HCT116 (cell line): ENCODE measurements around the gene S100A10. TPM values are rescaled to one million over a fixed set of nuclear protein-coding genes. Genes with fewer than 3 reads are reported as not detected.
A peak's percentile ranks its signal among the peaks of the same experiment; 100 is the strongest.

Experiments used
- ATAC-seq: fragments of 200-7000 bp; cut with Tn5 transposase; 2 replicates; pipeline ENCODE4 v1.9.1; 2020; ENCODE audit warnings: mild to moderate bottlenecking, moderate library complexity
- BruUV-seq: library from RNA; stranded (reverse); fragments of 400-500 nt; replicated peaks from 2 replicates; lab custom pipeline; 2021; lab: Mats Ljungman, UMichigan
- CTCF ChIA-PET: fragments of 300-600 bp; sonication (Branson Sonifier 250); formaldehyde crosslinking; loops from one replicate; lab custom pipeline; 2021; ENCODE audit warnings: antibody characterized with exemption; lab: Charles Lee
- POLR2A ChIA-PET: fragments of 300-600, 350-600 bp; sonication (Branson Sonifier 250); formaldehyde crosslinking; loops from one replicate; lab custom pipeline; 2021; ENCODE audit warnings: antibody characterized with exemption; lab: Charles Lee
- RAD21 ChIA-PET, 2 experiments: fragments of 300-600 bp; sonication (Branson Sonifier 250); formaldehyde crosslinking; loops; one replicate each; lab custom pipeline; 2023; ENCODE audit warnings: low total read pairs in 2 of 2; ENCODE audit not compliant: uncharacterized antibody in 2 of 2, unreplicated experiment in 2 of 2, low non-redundant PET in 1 of 2; lab: Charles Lee
- DNase-seq: peaks from one replicate; pipeline ENCODE4 v3.0.0-alpha.2; 2010; ENCODE audit warnings: low read depth, low spot score
- H2AFZ ChIP-seq: fragments of 200-600 bp; shearing (Covaris generic), sonication (generic); 2 replicates; pipeline ENCODE4 v1.6.1; 2017; ENCODE audit warnings: low read depth, mixed run types, mixed read lengths, antibody characterized with exemption, low read length; ENCODE audit not compliant: poor library complexity, severe bottlenecking
- H3K27ac ChIP-seq: 2 replicates; pipeline ENCODE4 v1.5.1; 2012; ENCODE audit warnings: low read depth, low read length
- H3K27me3 ChIP-seq: fragments of 200-600 bp; sonication (generic); 2 replicates; pipeline ENCODE4 v1.6.1; 2016; ENCODE audit warnings: mixed run types, low read length, mixed read lengths; ENCODE audit not compliant: insufficient read depth
- H3K36me3 ChIP-seq, 2 experiments: fragments of 200-500 bp in 1 of 2; fragments of 200-600 bp in 1 of 2; sonication (Bioruptor generic) in 1 of 2; sonication (generic) in 1 of 2; 2 replicates each; pipeline versions ENCODE4 v1.5.1 to v1.6.1; 2014 to 2016; ENCODE audit warnings: low read length in 2 of 2, inconsistent platforms in 1 of 2, mixed read lengths in 1 of 2, mixed run types in 1 of 2; ENCODE audit not compliant: insufficient read depth in 2 of 2, control insufficient read depth in 1 of 2
- H3K4me1 ChIP-seq, 2 experiments: fragments of 200-600 bp in 1 of 2; sonication (generic) in 1 of 2; 2 replicates each; pipeline versions ENCODE4 v1.5.1 to v1.6.1; 2012 to 2017; ENCODE audit warnings: low read length in 2 of 2, inconsistent platforms in 1 of 2, mild to moderate bottlenecking in 1 of 2, mixed read lengths in 1 of 2, mixed run types in 1 of 2, moderate library complexity in 1 of 2; ENCODE audit not compliant: insufficient read depth in 2 of 2, control insufficient read depth in 1 of 2
- H3K4me2 ChIP-seq: fragments of 200-600 bp; sonication (generic); 2 replicates; pipeline ENCODE4 v1.6.1; 2017; ENCODE audit warnings: mixed run types, low read length, mixed read lengths
- H3K4me3 ChIP-seq, 2 experiments: fragments of 200-600 bp in 1 of 2; sonication (generic) in 1 of 2; replicated peaks in 1 of 2; 2 replicates each; pipeline ENCODE4 v1.5.1; 2011 to 2016; ENCODE audit warnings: low read length in 2 of 2, control low read depth in 1 of 2, low read depth in 1 of 2, mild to moderate bottlenecking in 1 of 2, mixed read lengths in 1 of 2, mixed run types in 1 of 2
- H3K79me2 ChIP-seq: fragments of 200-600 bp; sonication (generic); 2 replicates; pipeline ENCODE4 v1.6.1; 2017; ENCODE audit warnings: mild to moderate bottlenecking, mixed run types, low read length, moderate library complexity, mixed read lengths; ENCODE audit not compliant: insufficient read depth
- H3K9ac ChIP-seq: fragments of 200-600 bp; sonication (generic); 2 replicates; pipeline ENCODE4 v1.6.1; 2016; ENCODE audit warnings: low read length, mixed read lengths
- H3K9me2 ChIP-seq: fragments of 200-600 bp; sonication (generic), shearing (Covaris generic); 2 replicates; pipeline ENCODE4 v1.6.1; 2017; ENCODE audit warnings: mixed run types, mild to moderate bottlenecking, moderate library complexity; ENCODE audit not compliant: insufficient read depth
- H3K9me3 ChIP-seq, 2 experiments: fragments of 200-500 bp in 1 of 2; fragments of 200-600 bp in 1 of 2; sonication (Bioruptor generic) in 1 of 2; sonication (generic) in 1 of 2; 2 replicates each; pipeline ENCODE4 v1.6.1; 2014 to 2017; ENCODE audit warnings: low read length in 2 of 2, mixed read lengths in 2 of 2, inconsistent platforms in 1 of 2, low read depth in 1 of 2, mild to moderate bottlenecking in 1 of 2, mixed run types in 1 of 2, moderate library complexity in 1 of 2; ENCODE audit not compliant: control insufficient read depth in 1 of 2, insufficient read depth in 1 of 2
- H4K20me1 ChIP-seq: fragments of 200-600 bp; sonication (generic), shearing (Covaris generic); 2 replicates; pipeline ENCODE4 v1.6.1; 2017; ENCODE audit warnings: mixed run types, mild to moderate bottlenecking, moderate library complexity; ENCODE audit not compliant: insufficient read depth
- CTCF ChIP-seq, 3 experiments: fragments of 200-600 bp in 1 of 3; sonication (generic) in 1 of 3; IDR thresholded peaks in 2 of 3; conservative IDR thresholded peaks in 1 of 3; 2 replicates each; pipeline ENCODE4 v1.5.1; 2012 to 2017; ENCODE audit warnings: low read depth in 2 of 3, low read length in 2 of 3, antibody characterized with exemption in 1 of 3, borderline replicate concordance in 1 of 3, control low read depth in 1 of 3, mild to moderate bottlenecking in 1 of 3, mixed read lengths in 1 of 3, mixed run types in 1 of 3, moderate library complexity in 1 of 3; ENCODE audit not compliant: insufficient read depth in 1 of 3
- RAD21 ChIP-seq: IDR thresholded peaks from 2 replicates; pipeline ENCODE4 v1.6.1; 2012; ENCODE audit warnings: low read depth, mild to moderate bottlenecking
- SP1 ChIP-seq: IDR thresholded peaks from 2 replicates; pipeline ENCODE4 v1.6.1; 2012; ENCODE audit warnings: low read depth
- ZFX ChIP-seq: fragments of 450-650 bp; IDR thresholded peaks from 2 replicates; pipeline ENCODE4 v1.6.1; 2017
- intact Hi-C: fragments of 100-400 bp; cut with micrococcal nuclease; formaldehyde crosslinking; loops from 2 replicates; pipeline ENCODE4 v1.10.0; 2022
- total RNA-seq: library from RNA; stranded (reverse); gene quantifications from one replicate; pipeline ENCODE4 v1.2.1, GENCODE V29; 2021; ENCODE audit not compliant: unreplicated experiment

The S100A10 gene
- total RNA-seq, 1 experiment from 2014 or later: 340 TPM

- TF ChIP-seq CTCF (IDR thresholded peaks at IDR 0.05 in 2 of 3, conservative IDR thresholded peaks at IDR 0.05 in 1 of 3; ENCODE audit: borderline replicate concordance in 1 of 3, insufficient read depth in 1 of 3, low read depth in 2 of 3, low read length in 2 of 3) (no peak), ZFX (no peak)
Observed at GRCh38 chr1:152020849-152021248, 27.2 kb upstream of the S100A10 start (continued).

GRCh38 chr1:152018537-152018936, 24.9 kb upstream of the S100A10 start:
- intact Hi-C loops: no loop called here
- DNase-seq: no peak
- H3K79me2 ChIP-seq: no peaks in the 10 kb centered on the region
- no peaks in the 10 kb centered on the region for H3K9me2 ChIP-seq
- no peak overlapping the region for H3K4me3 ChIP-seq
- H3K9me3 ChIP-seq: no peaks in the 10 kb centered on the region
- no peak overlapping the region for H3K27ac ChIP-seq
- ChIA-PET RAD21 (no interaction called here), POLR2A (no interaction called here), CTCF (interaction anchor here (1.1 to 2.2 kb wide), 4 partner anchors 16 to 50 kb away, joined by 3 to 6 read pairs (median 4); no protein-coding TSS in a partner anchor)
- no peak overlapping the region for H3K9ac ChIP-seq
- peaks cover 0 to 6% of the 10 kb centered on the region in 2 experiments; a peak in 1 of 4 replicates for H3K4me1 ChIP-seq
- no peaks in the 10 kb centered on the region for H3K36me3 ChIP-seq
- BruUV-seq: no TSS peak
- no peaks in the 10 kb centered on the region for H3K27me3 ChIP-seq
- no peak overlapping the region for H3K4me2 ChIP-seq
- TF ChIP-seq RAD21 (peak; percentile 37; the same call in 1 of the 2 replicates), CTCF (IDR thresholded peaks at IDR 0.05 in 2 of 3, conservative IDR thresholded peaks at IDR 0.05 in 1 of 3; ENCODE audit: borderline replicate concordance in 1 of 3, insufficient read depth in 1 of 3, low read depth in 2 of 3, low read length in 2 of 3) (peak; percentile 26 to 73 (median 73); a peak in 5 of 6 replicates), SP1 (no peak)
- no peaks in the 10 kb centered on the region for H4K20me1 ChIP-seq
- peak; percentile 68 for ATAC-seq
- no peak overlapping the region for H2AFZ ChIP-seq
